ENCODE results near the gene RERG. TPM values are rescaled to one million over a fixed set of nuclear protein-coding genes. Genes with fewer than 3 reads are reported as not detected.

RERG gene
- total RNA-seq, 1 donor from 2014 or later: 19.6 TPM

DNA sequence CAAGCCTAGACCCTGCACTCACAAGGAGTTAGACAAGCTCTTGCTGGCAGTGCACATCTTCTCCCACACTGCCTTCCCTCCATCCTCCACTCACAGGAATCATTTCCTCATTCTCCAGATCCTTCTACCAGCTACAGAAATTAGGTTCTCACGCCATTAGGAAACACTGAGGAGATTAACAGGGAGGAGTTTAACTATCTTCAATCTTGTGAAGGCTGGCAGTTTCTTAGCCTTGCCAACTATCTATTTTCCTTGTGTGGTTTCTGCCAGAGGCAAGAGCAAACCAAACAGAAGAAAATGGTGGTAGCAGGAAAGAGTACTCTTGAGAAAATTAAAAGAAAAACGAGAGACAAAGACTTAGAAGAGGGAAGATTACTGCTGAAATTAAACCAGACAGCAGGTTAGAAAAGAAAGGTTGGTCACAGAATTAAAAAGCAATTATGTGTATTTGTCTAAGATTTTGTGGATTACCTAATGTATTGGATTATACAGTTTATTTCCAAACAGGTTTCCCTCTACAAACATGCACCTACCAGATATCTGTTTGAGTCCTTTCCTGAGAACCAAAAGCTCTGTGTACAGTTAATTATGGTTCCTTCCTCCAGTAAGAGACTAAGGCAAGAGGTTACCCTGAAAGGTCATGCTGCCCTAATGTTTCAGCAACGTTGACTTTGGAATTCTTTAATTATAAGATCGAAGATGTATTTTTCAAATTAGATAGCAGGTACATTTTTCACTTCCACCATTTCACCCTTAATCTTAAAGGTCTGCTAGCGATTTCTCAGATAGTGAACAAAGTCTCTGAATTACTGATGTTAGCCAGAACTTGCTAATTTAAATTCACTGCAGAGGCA is 5.0 kb downstream of the RERG start:
- Histone ChIP-seq H3K4me3 (no peak overlapping the region), H3K27me3 (no peaks in the 10 kb centered on the region), H3K4me1 (no peaks in the 10 kb centered on the region), H3K27ac (no peak overlapping the region), H3K9me3 (no peaks in the 10 kb centered on the region), H3K36me3 (no peaks in the 10 kb centered on the region)
- TF ChIP-seq CTCF (IDR thresholded peaks at IDR 0.05): no peak
- intact Hi-C loops (cut with DNase I): no loop called here
- DNase-seq (no peak), ATAC-seq (no peak)

DNA sequence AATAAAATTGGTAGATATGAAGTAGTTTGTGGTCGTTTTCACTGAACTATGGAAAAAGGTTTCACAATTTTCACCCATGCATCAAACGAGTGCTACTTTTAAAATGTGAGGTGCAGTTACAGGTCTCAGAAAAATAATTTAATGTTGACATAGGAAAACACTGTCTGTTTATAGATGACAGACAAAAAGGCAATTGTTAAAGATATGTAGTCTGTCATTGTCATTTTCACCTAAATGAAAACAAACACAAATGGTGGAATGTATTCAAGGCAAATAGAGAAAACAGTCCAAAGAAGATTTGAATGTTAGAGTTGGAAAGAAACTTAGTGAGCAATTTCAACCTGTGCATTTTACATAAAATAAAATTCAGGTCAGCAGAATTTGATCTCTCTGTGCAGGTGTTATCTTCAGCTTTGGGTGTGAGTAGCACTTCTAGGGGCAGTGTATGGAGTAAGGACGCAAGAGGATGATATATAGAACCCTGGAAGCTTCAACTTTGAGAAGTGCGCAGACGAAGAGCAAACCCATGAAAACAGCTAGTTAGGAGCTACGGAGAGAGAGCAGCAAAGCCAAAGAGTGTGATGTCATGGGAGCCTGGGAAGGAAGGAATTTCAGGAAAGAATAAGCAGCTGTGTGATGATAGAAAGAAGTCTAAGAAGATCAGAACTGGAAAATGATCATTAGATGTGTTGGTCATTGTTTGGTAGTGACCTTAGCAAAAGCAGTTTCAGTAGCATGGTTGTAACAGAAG is 6.2 kb downstream of the RERG start:
- TF ChIP-seq CTCF (IDR thresholded peaks at IDR 0.05): no peak
- Histone ChIP-seq H3K9me3 (no peaks in the 10 kb centered on the region), H3K36me3 (no peaks in the 10 kb centered on the region), H3K27ac (no peak overlapping the region), H3K4me1 (peaks cover 7% of the 10 kb centered on the region), H3K4me3 (no peak overlapping the region), H3K27me3 (no peaks in the 10 kb centered on the region)
- intact Hi-C loops (cut with DNase I): no loop called here
- DNase-seq: no peak
- ATAC-seq: no peak

- intact Hi-C loops (cut with DNase I): no loop called here
- ATAC-seq: no peak
These were observed 8.3 kb downstream of the RERG start for GRCh38 chr12:15212930-15213329.

DNA sequence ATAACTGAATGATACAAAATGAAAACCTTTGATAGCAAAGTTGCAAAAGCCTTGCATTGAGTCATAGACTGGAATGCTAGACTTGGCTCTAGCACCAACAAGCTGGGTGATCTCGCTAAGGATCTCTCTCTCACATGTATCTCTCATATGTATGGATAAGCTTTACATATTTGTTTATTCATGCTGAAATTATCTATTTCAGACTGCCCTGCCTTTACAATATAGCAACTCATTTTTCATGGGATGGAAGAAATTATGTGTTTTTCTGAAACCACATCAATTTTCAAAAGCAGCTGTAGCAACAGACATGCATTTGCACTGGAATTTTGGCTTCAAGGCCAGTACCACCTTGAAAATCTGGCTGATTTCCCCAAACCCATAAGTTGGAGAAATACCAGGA is 11.4 kb downstream of the RERG start:
- intact Hi-C loops (cut with DNase I): no loop called here
- ATAC-seq (no peak), DNase-seq (no peak)
- no peak overlapping the region for H3K27ac ChIP-seq
- H3K9me3 ChIP-seq: no peaks in the 10 kb centered on the region
- H3K4me3 ChIP-seq: no peak overlapping the region
- TF ChIP-seq CTCF (IDR thresholded peaks at IDR 0.05): no peak
- peaks cover 7% of the 10 kb centered on the region for H3K4me1 ChIP-seq
- no peaks in the 10 kb centered on the region for H3K27me3 ChIP-seq
- no peaks in the 10 kb centered on the region for H3K36me3 ChIP-seq

More at GRCh38 chr12:15212930-15213329, 8.3 kb downstream of the RERG start:
- H3K27ac ChIP-seq: peak overlapping the region; percentile 32
- H3K9me3 ChIP-seq: no peaks in the 10 kb centered on the region
- DNase-seq: no peak
- H3K4me1 ChIP-seq: peaks cover 7% of the 10 kb centered on the region
- no peaks in the 10 kb centered on the region for H3K27me3 ChIP-seq
- no peak overlapping the region for H3K4me3 ChIP-seq
- no peak for TF ChIP-seq CTCF (IDR thresholded peaks at IDR 0.05)
- H3K36me3 ChIP-seq: no peaks in the 10 kb centered on the region

DNA sequence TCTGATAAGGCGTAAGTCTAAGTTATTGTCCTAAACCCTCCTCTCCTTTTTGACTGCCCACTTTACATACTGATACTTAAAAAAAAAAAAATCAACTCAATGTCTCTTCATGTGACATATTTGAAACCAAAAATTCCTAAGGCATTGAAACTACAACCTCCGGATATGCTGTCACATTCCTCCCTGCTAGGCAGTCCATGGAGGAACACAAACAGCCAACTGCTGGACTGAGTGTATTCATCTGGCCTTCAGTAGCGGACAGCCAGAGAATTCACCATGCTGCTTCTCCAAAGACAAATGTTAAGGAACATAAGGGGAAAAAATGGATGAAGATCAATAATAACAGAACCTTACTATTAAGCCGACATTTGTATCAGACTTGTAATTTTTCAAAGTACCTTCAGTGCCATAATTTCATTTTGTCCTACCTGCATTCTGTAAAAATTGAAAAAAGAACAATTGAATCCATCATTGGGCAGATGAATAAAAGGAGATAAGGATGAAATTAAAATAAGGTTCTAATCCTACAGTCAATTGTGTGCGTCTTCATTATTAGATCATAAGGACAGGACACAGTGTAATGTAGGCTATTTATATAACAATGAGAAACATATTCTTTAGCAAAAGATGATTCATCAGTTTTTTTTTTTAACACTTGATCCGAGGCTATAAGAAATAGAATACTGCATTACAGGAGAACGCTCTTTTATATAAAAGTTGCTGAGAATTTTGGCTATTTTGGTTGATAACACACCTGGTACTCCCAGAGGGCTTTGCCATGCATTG is 12.2 kb downstream of the RERG start:
- ATAC-seq: peak; percentile 41
- Histone ChIP-seq H3K27ac (peak overlapping the region; percentile 47), H3K4me3 (no peak overlapping the region), H3K36me3 (no peaks in the 10 kb centered on the region), H3K4me1 (peaks cover 7% of the 10 kb centered on the region), H3K9me3 (no peaks in the 10 kb centered on the region), H3K27me3 (no peaks in the 10 kb centered on the region)
- TF ChIP-seq CTCF (IDR thresholded peaks at IDR 0.05): no peak
- DNase-seq: no peak
- intact Hi-C loops (cut with DNase I): no loop called here

All from upper lobe of right lung (tissue), 1 donor.